GM19043 (cell line): ENCODE measurements around the gene USP32.
"Not testable (repeated sequence)": the region's sequence is repeated elsewhere in the genome, so short reads cannot be mapped to it uniquely, and the experiment has no call there.

ENCODE experiments used
- ATAC-seq: cut with Tn5 transposase; IDR thresholded peaks from one replicate; pipeline ENCODE4 v1.9.1; 2021; ENCODE audit warnings: low read depth; ENCODE audit not compliant: unreplicated experiment

The USP32 gene

GRCh38 chr17:60412701-60413100 is 20.8 kb upstream of the USP32 start:
- no peak for ATAC-seq

GRCh38 chr17:60410001-60410400 is 18.1 kb upstream of the USP32 start:
- ATAC-seq: no peak

- no peak for ATAC-seq
Observed at GRCh38 chr17:60406887-60407286, 15.0 kb upstream of the USP32 start.

- ATAC-seq: no peak
Observed at GRCh38 chr17:60403962-60404361, 12.0 kb upstream of the USP32 start.

- ATAC-seq: no peak
Observed at GRCh38 chr17:60403523-60403810, 11.5 kb upstream of the USP32 start.

- ATAC-seq: no peak
Observed at GRCh38 chr17:60401819-60402218, 9.9 kb upstream of the USP32 start.

GRCh38 chr17:60398227-60398959 is 6.5 kb upstream of the USP32 start:
- ATAC-seq: peak; percentile 75

GRCh38 chr17:60396412-60396811 is 4.5 kb upstream of the USP32 start:
- no peak for ATAC-seq

- no peak for ATAC-seq
Observed at GRCh38 chr17:60395508-60396065, 3.7 kb upstream of the USP32 start.

GRCh38 chr17:60393840-60394723 is 2.1 kb upstream of the USP32 start:
- no peak for ATAC-seq

GRCh38 chr17:60392845-60393702 is 1.1 kb upstream of the USP32 start:
- ATAC-seq: no peak

GRCh38 chr17:60391471-60392041 is 377 bp downstream of the USP32 start:
- ATAC-seq: peak; percentile 8

- ATAC-seq: no peak
Observed at GRCh38 chr17:60390925-60391470, 935 bp downstream of the USP32 start.

- no peak for ATAC-seq
Observed at GRCh38 chr17:60390186-60390585, 1.7 kb downstream of the USP32 start.

- ATAC-seq: no peak
Observed at GRCh38 chr17:60388742-60389141, 3.2 kb downstream of the USP32 start.

GRCh38 chr17:60387666-60388065 is 4.3 kb downstream of the USP32 start:
- ATAC-seq: no peak

GRCh38 chr17:60386147-60387058 is 5.5 kb downstream of the USP32 start:
- ATAC-seq: no peak

GRCh38 chr17:60384921-60385320 is 7.0 kb downstream of the USP32 start:
- ATAC-seq: not testable (repeated sequence)

- ATAC-seq: no peak
Observed at GRCh38 chr17:60383379-60383778, 8.6 kb downstream of the USP32 start.
